ENCODE results near the gene NSUN6.

DNA sequence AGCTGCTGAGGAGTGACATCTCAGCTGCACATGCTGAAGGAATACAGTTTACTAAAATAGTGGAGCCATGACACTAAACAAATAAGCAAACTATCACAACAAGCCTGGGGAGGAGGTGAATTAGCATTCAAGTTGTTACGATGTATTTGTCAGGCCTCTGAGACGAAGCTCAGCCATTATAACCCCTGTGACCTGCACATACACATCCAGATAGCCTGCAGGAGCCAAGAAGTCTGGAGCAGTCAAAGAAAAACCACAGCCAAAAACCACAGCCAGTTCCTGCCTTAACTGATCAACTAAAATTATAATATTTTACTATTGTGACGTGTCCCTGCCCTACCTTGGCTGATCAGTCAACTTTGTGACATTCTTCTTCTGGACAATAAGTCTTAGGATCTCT is 68.6 kb downstream of the NSUN6 start:
- TF ChIP-seq, protein P1, sequence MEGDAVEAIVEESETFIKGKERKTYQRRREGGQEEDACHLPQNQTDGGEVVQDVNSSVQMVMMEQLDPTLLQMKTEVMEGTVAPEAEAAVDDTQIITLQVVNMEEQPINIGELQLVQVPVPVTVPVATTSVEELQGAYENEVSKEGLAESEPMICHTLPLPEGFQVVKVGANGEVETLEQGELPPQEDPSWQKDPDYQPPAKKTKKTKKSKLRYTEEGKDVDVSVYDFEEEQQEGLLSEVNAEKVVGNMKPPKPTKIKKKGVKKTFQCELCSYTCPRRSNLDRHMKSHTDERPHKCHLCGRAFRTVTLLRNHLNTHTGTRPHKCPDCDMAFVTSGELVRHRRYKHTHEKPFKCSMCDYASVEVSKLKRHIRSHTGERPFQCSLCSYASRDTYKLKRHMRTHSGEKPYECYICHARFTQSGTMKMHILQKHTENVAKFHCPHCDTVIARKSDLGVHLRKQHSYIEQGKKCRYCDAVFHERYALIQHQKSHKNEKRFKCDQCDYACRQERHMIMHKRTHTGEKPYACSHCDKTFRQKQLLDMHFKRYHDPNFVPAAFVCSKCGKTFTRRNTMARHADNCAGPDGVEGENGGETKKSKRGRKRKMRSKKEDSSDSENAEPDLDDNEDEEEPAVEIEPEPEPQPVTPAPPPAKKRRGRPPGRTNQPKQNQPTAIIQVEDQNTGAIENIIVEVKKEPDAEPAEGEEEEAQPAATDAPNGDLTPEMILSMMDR (optimal IDR thresholded peaks at IDR 0.05 in 1 of 3, IDR thresholded peaks at IDR 0.05 in 1 of 3, conservative IDR thresholded peaks at IDR 0.05 in 1 of 3; ENCODE audit: extremely low read depth in 1 of 3, insufficient read depth in 2 of 3, low read length in 3 of 3) = no peak
- no peak for TF ChIP-seq EZH2 (IDR thresholded peaks at IDR 0.05; ENCODE audit: low read length)
